Measurements from ENCODE around the gene SCARB1. TPM values are rescaled to one million over a fixed set of nuclear protein-coding genes. Genes with fewer than 3 reads are reported as not detected.

The SCARB1 gene
- total and polyA plus RNA-seq, 2 of the 13 experiments (the other 11 are each of a cell fraction or from before 2014, with no cell fraction given): 63.4 to 160 TPM

DNA sequence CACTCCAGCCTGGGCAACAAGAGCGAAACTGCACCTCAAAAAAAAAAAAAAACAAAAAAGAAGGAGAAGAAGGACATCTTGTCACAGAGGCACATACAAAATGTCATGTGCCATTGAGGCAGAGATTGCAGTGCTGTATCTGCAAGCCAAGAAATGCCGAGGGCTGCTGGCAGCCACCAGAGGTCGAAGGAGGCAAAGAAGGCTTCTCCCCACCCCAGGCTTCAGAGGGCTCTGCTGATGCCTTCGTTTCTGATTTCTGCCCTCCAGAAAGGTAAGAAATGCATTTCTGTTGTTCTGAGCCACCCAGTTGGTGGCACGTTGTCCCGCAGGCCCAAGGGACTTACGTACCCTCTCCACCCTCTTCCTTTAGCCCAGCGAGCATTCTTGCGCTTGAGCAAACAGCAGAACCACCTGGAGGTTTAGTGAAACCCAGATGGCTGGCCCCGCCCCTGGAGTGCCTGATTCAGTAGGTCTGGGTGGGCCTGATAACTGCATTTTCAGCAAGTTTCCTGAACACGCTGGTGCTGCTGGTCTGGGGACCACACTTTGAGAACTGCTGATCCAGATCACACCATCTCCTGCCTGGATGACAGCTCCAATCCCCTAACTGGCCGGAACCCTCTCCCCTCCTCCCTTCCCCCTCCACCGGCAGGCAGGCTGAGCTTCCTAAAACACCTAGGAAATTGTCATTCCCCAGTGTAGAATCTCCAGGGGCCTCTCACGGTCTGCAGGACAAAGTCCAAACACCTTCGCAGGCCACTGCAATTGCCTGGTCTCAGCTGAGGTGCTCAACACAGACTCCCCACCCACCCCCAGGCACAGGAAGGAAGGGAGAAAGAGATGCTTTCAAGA, 21.1 kb upstream of the SCARB1 start (continued):
- TF ChIP-seq ZNF354B (CRISPR knock-in tag; IDR thresholded peaks at IDR 0.05) (no peak), MYC (CRISPR knock-in tag; IDR thresholded peaks at IDR 0.05; ENCODE audit: borderline replicate concordance) (no peak), REL (CRISPR knock-in tag; conservative IDR thresholded peaks at IDR 0.05) (no peak), ZNF512 (CRISPR knock-in tag; IDR thresholded peaks at IDR 0.05) (no peak), U2AF2 (IDR thresholded peaks at IDR 0.05; ENCODE audit: low read depth, low read length) (no peak), CHD2 (IDR thresholded peaks at IDR 0.05; ENCODE audit: low read depth, low read length) (no peak; the same call in 1 of the 2 replicates), CREM (IDR thresholded peaks at IDR 0.05) (peak; percentile 49; the same call in 1 of the 2 replicates), CREM (CRISPR knock-in tag; IDR thresholded peaks at IDR 0.05) (no peak), CBX1 (IDR thresholded peaks at IDR 0.05; ENCODE audit: low read depth) (no peak), ZFP1 (CRISPR knock-in tag; IDR thresholded peaks at IDR 0.05) (no peak; the same call in 1 of the 2 replicates), ZNF18 (CRISPR knock-in tag; IDR thresholded peaks at IDR 0.05; ENCODE audit: insufficient replicate concordance) (no peak), MAFF (IDR thresholded peaks at IDR 0.05; ENCODE audit: low read depth, low read length) (peak; percentile 45), SKI (IDR thresholded peaks at IDR 0.05; ENCODE audit: partially characterized antibody) (no peak), SMARCE1 (IDR thresholded peaks at IDR 0.05; ENCODE audit: borderline replicate concordance) (no peak), ETS1 (CRISPR knock-in tag; IDR thresholded peaks at IDR 0.05) (no peak), ZNF282 (IDR thresholded peaks at IDR 0.05; ENCODE audit: partially characterized antibody) (no peak), TOPORS (CRISPR knock-in tag; IDR thresholded peaks at IDR 0.05) (no peak), NFE2 (CRISPR knock-in tag; IDR thresholded peaks at IDR 0.05) (no peak), PRMT3 (CRISPR knock-in tag; IDR thresholded peaks at IDR 0.05; ENCODE audit: borderline replicate concordance, low read depth) (no peak), ZSCAN25 (CRISPR knock-in tag; IDR thresholded peaks at IDR 0.05) (peak; percentile 85), YEATS4 (CRISPR knock-in tag; IDR thresholded peaks at IDR 0.05; ENCODE audit: borderline replicate concordance) (no peak; the same call in 1 of the 2 replicates), ZNF570 (CRISPR knock-in tag; IDR thresholded peaks at IDR 0.05; ENCODE audit: borderline replicate concordance) (no peak), ZNF414 (CRISPR knock-in tag; IDR thresholded peaks at IDR 0.05) (no peak), ZFP36L1 (CRISPR knock-in tag; IDR thresholded peaks at IDR 0.05) (no peak), XBP1 (CRISPR knock-in tag; IDR thresholded peaks at IDR 0.05) (no peak), MATR3 (CRISPR knock-in tag; IDR thresholded peaks at IDR 0.05) (no peak), RORA (CRISPR knock-in tag; IDR thresholded peaks at IDR 0.05) (no peak)
